HG03520 (cell line): ENCODE measurements around the gene ABHD10.

Source experiments
- ATAC-seq: cut with Tn5 transposase; IDR thresholded peaks from one replicate; pipeline ENCODE4 v1.9.1; 2021; ENCODE audit warnings: mild to moderate bottlenecking, moderate library complexity; ENCODE audit not compliant: unreplicated experiment

Gene ABHD10

GRCh38 chr3:111999484-112000324 lies 20.9 kb downstream of the ABHD10 start:
- no peak for ATAC-seq

GRCh38 chr3:112000367-112000771 lies 21.5 kb downstream of the ABHD10 start:
- no peak for ATAC-seq

GRCh38 chr3:112000966-112001365 lies 22.1 kb downstream of the ABHD10 start:
- no peak for ATAC-seq

GRCh38 chr3:112001526-112001925 lies 22.7 kb downstream of the ABHD10 start:
- no peak for ATAC-seq

- no peak for ATAC-seq
Observed at GRCh38 chr3:112002096-112002971, 23.5 kb downstream of the ABHD10 start.

- no peak for ATAC-seq
Observed at GRCh38 chr3:112003321-112004080, 24.7 kb downstream of the ABHD10 start.

- ATAC-seq: no peak
Observed at GRCh38 chr3:112004187-112004586, 25.4 kb downstream of the ABHD10 start.

- ATAC-seq: no peak
Observed at GRCh38 chr3:112004669-112005068, 25.8 kb downstream of the ABHD10 start.

- no peak for ATAC-seq
Observed at GRCh38 chr3:112005091-112005672, 26.4 kb downstream of the ABHD10 start.

- no peak for ATAC-seq
Observed at GRCh38 chr3:112007633-112008032, 28.8 kb downstream of the ABHD10 start.

GRCh38 chr3:112009670-112010069 lies 30.8 kb downstream of the ABHD10 start:
- no peak for ATAC-seq

GRCh38 chr3:112010636-112011035 lies 31.8 kb downstream of the ABHD10 start:
- ATAC-seq: no peak

- no peak for ATAC-seq
Observed at GRCh38 chr3:112011376-112011940, 32.6 kb downstream of the ABHD10 start.

- no peak for ATAC-seq
Observed at GRCh38 chr3:112012205-112012992, 33.6 kb downstream of the ABHD10 start.

- ATAC-seq: peak; percentile 74
Observed at GRCh38 chr3:112013058-112013783, 34.4 kb downstream of the ABHD10 start.

- ATAC-seq: no peak
Observed at GRCh38 chr3:112013784-112014143, 34.9 kb downstream of the ABHD10 start.

- no peak for ATAC-seq
Observed at GRCh38 chr3:112017091-112017490, 38.3 kb downstream of the ABHD10 start.

- no peak for ATAC-seq
Observed at GRCh38 chr3:112018712-112019111, 39.9 kb downstream of the ABHD10 start.

GRCh38 chr3:112019716-112020115 lies 40.9 kb downstream of the ABHD10 start:
- ATAC-seq: no peak
